ENCODE measurements around the gene SELENON.
A peak's percentile ranks its signal among the peaks of the same experiment; 100 is the strongest.

SELENON gene

GRCh38 chr1:25755475-25756125, 44.4 kb upstream of the SELENON start:
- no peak overlapping the region for H2BK120ac ChIP-seq (ENCODE audit: low read depth, low read length)

GRCh38 chr1:25756215-25756614, 43.8 kb upstream of the SELENON start:
- no peak overlapping the region for H4K91ac ChIP-seq (ENCODE audit: low read depth, low read length, poor library complexity)
- no peak overlapping the region for H2AK5ac ChIP-seq (ENCODE audit: low read depth, low read length)
- H3K4ac ChIP-seq (ENCODE audit: low read length) = no peak overlapping the region
- no peak overlapping the region for H3K4me2 ChIP-seq (ENCODE audit: insufficient read depth, low read length, poor library complexity, severe bottlenecking)
- no peaks in the 10 kb centered on the region for H3K9me3 ChIP-seq (replicated peaks in 1 of 2; ENCODE audit: control insufficient read depth in 2 of 2, insufficient read depth in 1 of 2, low read depth in 1 of 2, low read length in 2 of 2)
- no peaks in the 10 kb centered on the region for H3K27me3 ChIP-seq (ENCODE audit: control insufficient read depth in 3 of 3, insufficient read depth in 3 of 3, low read depth in 1 of 3, low read length in 3 of 3)
- H2BK12ac ChIP-seq (ENCODE audit: low read length) = no peak overlapping the region
- no peak overlapping the region for H4K8ac ChIP-seq (ENCODE audit: low read depth, low read length)
- DNase-seq (ENCODE audit: low spot score) = no peak
- no peaks in the 10 kb centered on the region for H3K36me3 ChIP-seq (replicated peaks in 1 of 2; ENCODE audit: control insufficient read depth in 2 of 2, insufficient read depth in 2 of 2, low read length in 2 of 2)
- no peak overlapping the region for H3K14ac ChIP-seq (ENCODE audit: low read length)
- no peak overlapping the region for H3K18ac ChIP-seq (ENCODE audit: low read length)
- H3K4me1 ChIP-seq (ENCODE audit: control insufficient read depth in 2 of 2, insufficient read depth in 1 of 2, low read depth in 1 of 2, low read length in 2 of 2) = peaks cover 14 to 23% of the 10 kb centered on the region in 2 donors
- no peak overlapping the region for H3K9ac ChIP-seq (ENCODE audit: low read depth, low read length, poor library complexity)
- no peak overlapping the region for H3K23ac ChIP-seq (ENCODE audit: low read depth, low read length, poor library complexity)
- no peak overlapping the region for H2BK15ac ChIP-seq (ENCODE audit: low read length)
- no peak overlapping the region for H3K27ac ChIP-seq (replicated peaks; ENCODE audit: low read length)
- WGBS, 2 donors (ENCODE audit: extremely low coverage in 2 of 2, insufficient read length in 2 of 2, insufficient replicate concordance in 1 of 2) = no CpG with 5 or more reads among the region's 3 CpGs
- H3K4me3 ChIP-seq (ENCODE audit: low read length in 2 of 2) = no peak overlapping the region
- H3K79me1 ChIP-seq (ENCODE audit: low read depth, low read length) = no peaks in the 10 kb centered on the region
- no peak overlapping the region for H2AFZ ChIP-seq (ENCODE audit: low read length)
- H2BK5ac ChIP-seq (ENCODE audit: low read length) = no peak overlapping the region
- H2BK120ac ChIP-seq (ENCODE audit: low read depth, low read length) = no peak overlapping the region

More at GRCh38 chr1:25755475-25756125, 44.4 kb upstream of the SELENON start:
- no peak overlapping the region for H3K4me3 ChIP-seq (ENCODE audit: low read length in 2 of 2)
- no peak overlapping the region for H2BK12ac ChIP-seq (ENCODE audit: low read length)
- no peak overlapping the region for H3K4me2 ChIP-seq (ENCODE audit: insufficient read depth, low read length, poor library complexity, severe bottlenecking)
- no peak overlapping the region for H2BK15ac ChIP-seq (ENCODE audit: low read length)
- H3K27ac ChIP-seq (replicated peaks; ENCODE audit: low read length) = no peak overlapping the region
- no peak overlapping the region for H2AFZ ChIP-seq (ENCODE audit: low read length)
- no peak for DNase-seq (ENCODE audit: low spot score)
- H3K23ac ChIP-seq (ENCODE audit: low read depth, low read length, poor library complexity) = no peak overlapping the region
- no peaks in the 10 kb centered on the region for H3K27me3 ChIP-seq (ENCODE audit: control insufficient read depth in 3 of 3, insufficient read depth in 3 of 3, low read depth in 1 of 3, low read length in 3 of 3)
- peak overlapping the region; percentile 79 for H3K18ac ChIP-seq (ENCODE audit: low read length)
- no peaks in the 10 kb centered on the region for H3K9me3 ChIP-seq (replicated peaks in 1 of 2; ENCODE audit: control insufficient read depth in 2 of 2, insufficient read depth in 1 of 2, low read depth in 1 of 2, low read length in 2 of 2)
- H3K9ac ChIP-seq (ENCODE audit: low read depth, low read length, poor library complexity) = no peak overlapping the region
- no peak overlapping the region for H2AK5ac ChIP-seq (ENCODE audit: low read depth, low read length)
- no peak overlapping the region for H2BK5ac ChIP-seq (ENCODE audit: low read length)
- H3K36me3 ChIP-seq (replicated peaks in 1 of 2; ENCODE audit: control insufficient read depth in 2 of 2, insufficient read depth in 2 of 2, low read length in 2 of 2) = no peaks in the 10 kb centered on the region
- H3K79me1 ChIP-seq (ENCODE audit: low read depth, low read length) = no peaks in the 10 kb centered on the region
- no peak overlapping the region for H3K14ac ChIP-seq (ENCODE audit: low read length)
- no peak overlapping the region for H3K4ac ChIP-seq (ENCODE audit: low read length)
- H4K91ac ChIP-seq (ENCODE audit: low read depth, low read length, poor library complexity) = no peak overlapping the region
- no CpG with 5 or more reads among the region's 7 CpGs for WGBS, 2 donors (ENCODE audit: extremely low coverage in 2 of 2, insufficient read length in 2 of 2, insufficient replicate concordance in 1 of 2)
- peaks cover 14 to 23% of the 10 kb centered on the region in 2 donors for H3K4me1 ChIP-seq (ENCODE audit: control insufficient read depth in 2 of 2, insufficient read depth in 1 of 2, low read depth in 1 of 2, low read length in 2 of 2)
- no peak overlapping the region for H4K8ac ChIP-seq (ENCODE audit: low read depth, low read length)

- H2BK120ac ChIP-seq (ENCODE audit: low read depth, low read length) = peak overlapping the region; percentile 73
- H3K14ac ChIP-seq (ENCODE audit: low read length) = no peak overlapping the region
- peak overlapping the region; percentile 14 for H2BK15ac ChIP-seq (ENCODE audit: low read length)
- H3K27me3 ChIP-seq (ENCODE audit: control insufficient read depth in 3 of 3, insufficient read depth in 3 of 3, low read depth in 1 of 3, low read length in 3 of 3) = no peaks in the 10 kb centered on the region
- H3K4me2 ChIP-seq (ENCODE audit: insufficient read depth, low read length, poor library complexity, severe bottlenecking) = no peak overlapping the region
- DNase-seq (ENCODE audit: low spot score) = no peak
- no peak overlapping the region for H3K4me3 ChIP-seq (ENCODE audit: low read length in 2 of 2)
- H4K91ac ChIP-seq (ENCODE audit: low read depth, low read length, poor library complexity) = no peak overlapping the region
- peak overlapping the region; percentile 38 for H3K23ac ChIP-seq (ENCODE audit: low read depth, low read length, poor library complexity)
- no peaks in the 10 kb centered on the region for H3K9me3 ChIP-seq (replicated peaks in 1 of 2; ENCODE audit: control insufficient read depth in 2 of 2, insufficient read depth in 1 of 2, low read depth in 1 of 2, low read length in 2 of 2)
- WGBS, 2 donors (ENCODE audit: extremely low coverage in 2 of 2, insufficient read length in 2 of 2, insufficient replicate concordance in 1 of 2) = no CpG with 5 or more reads among the region's 12 CpGs
- H3K9ac ChIP-seq (ENCODE audit: low read depth, low read length, poor library complexity) = no peak overlapping the region
- no peak overlapping the region for H4K8ac ChIP-seq (ENCODE audit: low read depth, low read length)
- H2AFZ ChIP-seq (ENCODE audit: low read length) = no peak overlapping the region
- H3K36me3 ChIP-seq (replicated peaks in 1 of 2; ENCODE audit: control insufficient read depth in 2 of 2, insufficient read depth in 2 of 2, low read length in 2 of 2) = no peaks in the 10 kb centered on the region
- H3K4me1 ChIP-seq (ENCODE audit: control insufficient read depth in 2 of 2, insufficient read depth in 1 of 2, low read depth in 1 of 2, low read length in 2 of 2) = peaks cover 14 to 23% of the 10 kb centered on the region in 2 donors
- H3K27ac ChIP-seq (replicated peaks; ENCODE audit: low read length) = no peak overlapping the region
- no peak overlapping the region for H2BK12ac ChIP-seq (ENCODE audit: low read length)
- peak overlapping the region; percentile 88 for H3K18ac ChIP-seq (ENCODE audit: low read length)
- peak overlapping the region; percentile 76 for H2AK5ac ChIP-seq (ENCODE audit: low read depth, low read length)
- H3K4ac ChIP-seq (ENCODE audit: low read length) = peak overlapping the region; percentile 17
- H2BK5ac ChIP-seq (ENCODE audit: low read length) = no peak overlapping the region
- H3K79me1 ChIP-seq (ENCODE audit: low read depth, low read length) = no peaks in the 10 kb centered on the region
Observed at GRCh38 chr1:25757151-25757845, 42.7 kb upstream of the SELENON start.

GRCh38 chr1:25757846-25758185, 42.2 kb upstream of the SELENON start:
- Histone ChIP-seq H3K4ac (ENCODE audit: low read length) (no peak overlapping the region), H2BK15ac (ENCODE audit: low read length) (peak overlapping the region; percentile 76), H3K23ac (ENCODE audit: low read depth, low read length, poor library complexity) (no peak overlapping the region), H3K79me1 (ENCODE audit: low read depth, low read length) (no peaks in the 10 kb centered on the region), H3K18ac (ENCODE audit: low read length) (peak overlapping the region; percentile 88), H3K4me3 (ENCODE audit: low read length in 2 of 2) (no peak overlapping the region), H3K9ac (ENCODE audit: low read depth, low read length, poor library complexity) (peak overlapping the region; percentile 12), H3K27me3 (ENCODE audit: control insufficient read depth in 3 of 3, insufficient read depth in 3 of 3, low read depth in 1 of 3, low read length in 3 of 3) (no peaks in the 10 kb centered on the region), H3K14ac (ENCODE audit: low read length) (no peak overlapping the region), H3K4me2 (ENCODE audit: insufficient read depth, low read length, poor library complexity, severe bottlenecking) (no peak overlapping the region), H2BK120ac (ENCODE audit: low read depth, low read length) (no peak overlapping the region), H4K8ac (ENCODE audit: low read depth, low read length) (no peak overlapping the region), H2BK12ac (ENCODE audit: low read length) (no peak overlapping the region), H3K27ac (replicated peaks; ENCODE audit: low read length) (no peak overlapping the region), H4K91ac (ENCODE audit: low read depth, low read length, poor library complexity) (no peak overlapping the region), H2AFZ (ENCODE audit: low read length) (no peak overlapping the region), H2BK5ac (ENCODE audit: low read length) (no peak overlapping the region), H3K36me3 (replicated peaks in 1 of 2; ENCODE audit: control insufficient read depth in 2 of 2, insufficient read depth in 2 of 2, low read length in 2 of 2) (no peaks in the 10 kb centered on the region), H2AK5ac (ENCODE audit: low read depth, low read length) (peak overlapping the region; percentile 76), H3K9me3 (replicated peaks in 1 of 2; ENCODE audit: control insufficient read depth in 2 of 2, insufficient read depth in 1 of 2, low read depth in 1 of 2, low read length in 2 of 2) (no peaks in the 10 kb centered on the region), H3K4me1 (ENCODE audit: control insufficient read depth in 2 of 2, insufficient read depth in 1 of 2, low read depth in 1 of 2, low read length in 2 of 2) (peaks cover 14 to 18% of the 10 kb centered on the region in 2 donors)
- no peak for DNase-seq (ENCODE audit: low spot score)
- WGBS, 2 donors (ENCODE audit: extremely low coverage in 2 of 2, insufficient read length in 2 of 2, insufficient replicate concordance in 1 of 2) = no CpG with 5 or more reads among the region's 5 CpGs

All from neuronal stem cell (in vitro differentiated cells).